Fibroblast of pulmonary artery (primary cell): ENCODE measurements around the gene AQR.

ENCODE experiments used
- DNase-seq: peaks from one replicate; pipeline ENCODE4 v3.0.0-alpha.2; 2010; ENCODE audit warnings: low read depth
- H3K4me3 ChIP-seq: replicated peaks from 2 replicates; pipeline ENCODE4 v1.5.1; 2011; ENCODE audit warnings: low read depth, mild to moderate bottlenecking, control low read depth, low read length, moderate library complexity
- CTCF ChIP-seq: IDR thresholded peaks from 2 replicates; pipeline ENCODE4 v1.5.1; 2011; ENCODE audit warnings: mild to moderate bottlenecking, control low read depth, low read length, inconsistent platforms; ENCODE audit errors: missing control alignments

Gene AQR

GRCh38 chr15:34904527-34904926 is 65.0 kb downstream of the AQR start:
- no peak for DNase-seq
- TF ChIP-seq CTCF = no peak
- H3K4me3 ChIP-seq = no peak overlapping the region

DNA sequence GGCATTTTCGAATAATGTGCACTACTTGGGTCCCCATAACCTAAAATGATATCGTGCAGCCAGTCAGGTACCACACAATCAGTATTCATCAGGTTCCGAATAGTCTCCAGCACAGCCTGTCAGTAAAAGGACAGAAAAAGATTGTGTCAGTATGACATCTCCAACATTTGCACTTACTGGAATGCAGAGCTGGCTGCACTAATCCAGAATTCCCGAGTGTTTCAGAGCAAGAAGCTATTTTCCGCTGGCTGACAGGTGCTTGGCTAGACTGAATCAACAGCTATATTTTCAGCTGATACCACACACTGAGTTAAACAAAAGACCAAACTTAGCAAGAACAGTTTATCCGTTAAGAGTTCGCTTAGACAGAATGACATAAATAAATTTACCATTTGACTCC is 68.8 kb downstream of the AQR start:
- no peak overlapping the region for H3K4me3 ChIP-seq
- no peak for DNase-seq

GRCh38 chr15:34896183-34896582 is 73.4 kb downstream of the AQR start:
- no peak overlapping the region for H3K4me3 ChIP-seq
- no peak for DNase-seq

More for the DNA sequence above, 68.8 kb downstream of the AQR start:
- no peak for TF ChIP-seq CTCF

GRCh38 chr15:34893967-34894366 is 75.6 kb downstream of the AQR start:
- no peak for DNase-seq
- no peak overlapping the region for H3K4me3 ChIP-seq
- no peak for TF ChIP-seq CTCF

More at GRCh38 chr15:34896183-34896582, 73.4 kb downstream of the AQR start:
- TF ChIP-seq CTCF = no peak

DNA sequence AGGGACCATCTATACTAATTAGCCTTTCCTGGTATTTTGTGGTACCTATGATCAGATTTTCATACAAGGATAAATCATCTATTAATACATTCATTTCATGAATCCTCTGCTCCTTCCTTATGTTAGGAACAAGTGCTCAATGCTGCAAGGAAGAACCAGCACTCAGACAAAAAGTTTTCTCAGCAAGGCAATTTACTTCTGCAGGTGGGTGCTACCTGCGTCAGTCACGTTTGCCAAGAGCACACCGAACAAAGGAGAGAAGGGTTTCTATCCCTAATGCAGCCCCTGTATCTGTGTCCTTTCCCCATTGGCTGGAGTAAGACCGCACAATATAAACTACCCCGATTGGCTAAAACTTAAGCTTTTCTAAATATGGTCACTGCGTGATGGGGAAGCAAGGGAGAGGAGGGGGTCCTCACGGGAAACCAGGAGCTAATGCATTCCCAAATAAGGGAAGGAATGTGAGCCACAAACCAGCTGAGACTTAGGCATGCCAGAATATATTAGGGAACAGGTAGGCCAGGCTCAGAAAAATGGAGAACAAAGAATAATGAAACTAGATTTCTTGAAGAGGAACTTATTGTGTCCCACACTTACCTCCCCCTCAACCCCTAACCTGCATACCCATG is 76.5 kb downstream of the AQR start:
- DNase-seq = no peak
- H3K4me3 ChIP-seq = no peak overlapping the region
- TF ChIP-seq CTCF = no peak

- H3K4me3 ChIP-seq = no peak overlapping the region
- DNase-seq = no peak
- TF ChIP-seq CTCF = no peak
Measured at GRCh38 chr15:34890424-34890823, 79.1 kb downstream of the AQR start.

DNA sequence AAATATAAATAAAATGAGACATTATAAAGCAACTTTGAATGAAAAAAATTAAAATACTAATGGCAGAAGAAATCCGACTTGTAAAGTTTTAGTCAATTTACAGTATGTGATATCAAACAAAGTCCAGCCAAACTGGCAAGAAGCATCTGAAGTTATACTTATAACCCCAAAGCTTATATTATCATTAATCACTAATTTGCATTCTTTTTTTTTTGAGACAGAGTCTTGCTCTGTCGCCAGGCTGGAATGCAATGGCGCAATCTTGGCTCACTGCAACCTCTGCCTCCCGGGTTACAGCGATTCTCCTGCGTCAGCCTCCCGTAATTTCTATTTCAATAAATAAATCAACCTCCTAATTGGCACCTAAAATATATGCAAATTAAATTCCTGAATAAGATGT is 80.1 kb downstream of the AQR start:
- no peak for TF ChIP-seq CTCF
- peak; percentile 14 for DNase-seq
- H3K4me3 ChIP-seq = no peak overlapping the region
